ENCODE data around the gene GRIK2. TPM values are rescaled to one million over a fixed set of nuclear protein-coding genes. Genes with fewer than 3 reads are reported as not detected.

GRIK2 gene
- total RNA-seq, 1 donor from 2014 or later, result not detected

- intact Hi-C loops (cut with micrococcal nuclease), result no loop called here
- H3K9me3 Mint-ChIP-seq, result no peaks in the 10 kb centered on the region
- H3K36me3 Mint-ChIP-seq (ENCODE audit: low read depth), result no peaks in the 10 kb centered on the region
- H3K27me3 Mint-ChIP-seq (ENCODE audit: low read depth), result no peaks in the 10 kb centered on the region
- no peaks in the 10 kb centered on the region for H3K4me1 Mint-ChIP-seq (ENCODE audit: low read depth)
- H3K27ac Mint-ChIP-seq, result no peak overlapping the region
- DNase-seq (ENCODE audit: low spot score), result no peak
- H3K4me3 Mint-ChIP-seq (ENCODE audit: low read depth), result no peak overlapping the region
These were observed 295.6 kb downstream of the GRIK2 start for GRCh38 chr6:101689156-101689555.

GRCh38 chr6:101689695-101690094 lies 296.2 kb downstream of the GRIK2 start:
- Mint-ChIP-seq H3K9me3 (no peaks in the 10 kb centered on the region), H3K27me3 (ENCODE audit: low read depth) (no peaks in the 10 kb centered on the region), H3K27ac (no peak overlapping the region), H3K36me3 (ENCODE audit: low read depth) (no peaks in the 10 kb centered on the region), H3K4me1 (ENCODE audit: low read depth) (no peaks in the 10 kb centered on the region), H3K4me3 (ENCODE audit: low read depth) (no peak overlapping the region)
- DNase-seq (ENCODE audit: low spot score), result no peak
- intact Hi-C loops (cut with micrococcal nuclease), result no loop called here

- no peak for DNase-seq (ENCODE audit: low spot score)
- Mint-ChIP-seq H3K36me3 (ENCODE audit: low read depth) (no peaks in the 10 kb centered on the region), H3K4me3 (ENCODE audit: low read depth) (no peak overlapping the region), H3K4me1 (ENCODE audit: low read depth) (no peaks in the 10 kb centered on the region), H3K9me3 (no peaks in the 10 kb centered on the region), H3K27me3 (ENCODE audit: low read depth) (no peaks in the 10 kb centered on the region), H3K27ac (no peak overlapping the region)
- intact Hi-C loops (cut with micrococcal nuclease), result no loop called here
These were observed 307.1 kb downstream of the GRIK2 start for GRCh38 chr6:101700655-101701054.

- Mint-ChIP-seq H3K36me3 (ENCODE audit: low read depth) (no peaks in the 10 kb centered on the region), H3K27ac (no peak overlapping the region), H3K4me1 (ENCODE audit: low read depth) (no peaks in the 10 kb centered on the region), H3K27me3 (ENCODE audit: low read depth) (no peaks in the 10 kb centered on the region), H3K9me3 (no peaks in the 10 kb centered on the region), H3K4me3 (ENCODE audit: low read depth) (no peak overlapping the region)
- intact Hi-C loops (cut with micrococcal nuclease), result no loop called here
- DNase-seq (ENCODE audit: low spot score), result no peak
These were observed 309.8 kb downstream of the GRIK2 start for GRCh38 chr6:101703311-101703710.

GRCh38 chr6:101705866-101706265 lies 312.4 kb downstream of the GRIK2 start:
- Mint-ChIP-seq H3K27me3 (ENCODE audit: low read depth) (no peaks in the 10 kb centered on the region), H3K9me3 (no peaks in the 10 kb centered on the region), H3K36me3 (ENCODE audit: low read depth) (no peaks in the 10 kb centered on the region), H3K4me1 (ENCODE audit: low read depth) (no peaks in the 10 kb centered on the region), H3K4me3 (ENCODE audit: low read depth) (no peak overlapping the region), H3K27ac (no peak overlapping the region)
- no peak for DNase-seq (ENCODE audit: low spot score)
- intact Hi-C loops (cut with micrococcal nuclease), result no loop called here

GRCh38 chr6:101706576-101706975 lies 313.1 kb downstream of the GRIK2 start:
- Mint-ChIP-seq H3K36me3 (ENCODE audit: low read depth) (no peaks in the 10 kb centered on the region), H3K27ac (no peak overlapping the region)

GRCh38 chr6:101711518-101711917 lies 318.0 kb downstream of the GRIK2 start:
- intact Hi-C loops (cut with micrococcal nuclease), result no loop called here
- Mint-ChIP-seq H3K27ac (no peak overlapping the region), H3K4me3 (ENCODE audit: low read depth) (no peak overlapping the region)

More at GRCh38 chr6:101706576-101706975, 313.1 kb downstream of the GRIK2 start:
- DNase-seq (ENCODE audit: low spot score), result no peak
- H3K9me3 Mint-ChIP-seq, result no peaks in the 10 kb centered on the region
- H3K4me1 Mint-ChIP-seq (ENCODE audit: low read depth), result no peaks in the 10 kb centered on the region
- no peaks in the 10 kb centered on the region for H3K27me3 Mint-ChIP-seq (ENCODE audit: low read depth)
- intact Hi-C loops (cut with micrococcal nuclease), result no loop called here
- H3K4me3 Mint-ChIP-seq (ENCODE audit: low read depth), result no peak overlapping the region

GRCh38 chr6:101716387-101716786 lies 322.9 kb downstream of the GRIK2 start:
- no peak for DNase-seq (ENCODE audit: low spot score)

More at GRCh38 chr6:101711518-101711917, 318.0 kb downstream of the GRIK2 start:
- no peak for DNase-seq (ENCODE audit: low spot score)
- no peaks in the 10 kb centered on the region for H3K27me3 Mint-ChIP-seq (ENCODE audit: low read depth)
- no peaks in the 10 kb centered on the region for H3K36me3 Mint-ChIP-seq (ENCODE audit: low read depth)
- H3K9me3 Mint-ChIP-seq, result no peaks in the 10 kb centered on the region
- H3K4me1 Mint-ChIP-seq (ENCODE audit: low read depth), result no peaks in the 10 kb centered on the region

GRCh38 chr6:101716810-101717209 lies 323.3 kb downstream of the GRIK2 start:
- no peaks in the 10 kb centered on the region for H3K4me1 Mint-ChIP-seq (ENCODE audit: low read depth)
- H3K36me3 Mint-ChIP-seq (ENCODE audit: low read depth), result no peaks in the 10 kb centered on the region
- no peaks in the 10 kb centered on the region for H3K9me3 Mint-ChIP-seq
- DNase-seq (ENCODE audit: low spot score), result no peak
- intact Hi-C loops (cut with micrococcal nuclease), result no loop called here
- H3K27ac Mint-ChIP-seq, result no peak overlapping the region
- no peaks in the 10 kb centered on the region for H3K27me3 Mint-ChIP-seq (ENCODE audit: low read depth)
- H3K4me3 Mint-ChIP-seq (ENCODE audit: low read depth), result no peak overlapping the region

More at GRCh38 chr6:101716387-101716786, 322.9 kb downstream of the GRIK2 start:
- intact Hi-C loops (cut with micrococcal nuclease), result no loop called here
- H3K4me3 Mint-ChIP-seq (ENCODE audit: low read depth), result no peak overlapping the region
- H3K36me3 Mint-ChIP-seq (ENCODE audit: low read depth), result no peaks in the 10 kb centered on the region
- no peaks in the 10 kb centered on the region for H3K27me3 Mint-ChIP-seq (ENCODE audit: low read depth)
- H3K4me1 Mint-ChIP-seq (ENCODE audit: low read depth), result no peaks in the 10 kb centered on the region
- H3K27ac Mint-ChIP-seq, result no peak overlapping the region
- H3K9me3 Mint-ChIP-seq, result no peaks in the 10 kb centered on the region

GRCh38 chr6:101719521-101719920 lies 326.0 kb downstream of the GRIK2 start:
- Mint-ChIP-seq H3K36me3 (ENCODE audit: low read depth) (no peaks in the 10 kb centered on the region), H3K4me3 (ENCODE audit: low read depth) (no peak overlapping the region), H3K4me1 (ENCODE audit: low read depth) (no peaks in the 10 kb centered on the region), H3K27ac (no peak overlapping the region), H3K27me3 (ENCODE audit: low read depth) (no peaks in the 10 kb centered on the region), H3K9me3 (no peaks in the 10 kb centered on the region)
- DNase-seq (ENCODE audit: low spot score), result no peak
- intact Hi-C loops (cut with micrococcal nuclease), result no loop called here

GRCh38 chr6:101722471-101722870 lies 329.0 kb downstream of the GRIK2 start:
- no peaks in the 10 kb centered on the region for H3K4me1 Mint-ChIP-seq (ENCODE audit: low read depth)
- intact Hi-C loops (cut with micrococcal nuclease), result no loop called here
- H3K36me3 Mint-ChIP-seq (ENCODE audit: low read depth), result no peaks in the 10 kb centered on the region
- DNase-seq (ENCODE audit: low spot score), result no peak
- no peaks in the 10 kb centered on the region for H3K27me3 Mint-ChIP-seq (ENCODE audit: low read depth)
- H3K4me3 Mint-ChIP-seq (ENCODE audit: low read depth), result no peak overlapping the region
- H3K9me3 Mint-ChIP-seq, result no peaks in the 10 kb centered on the region
- no peak overlapping the region for H3K27ac Mint-ChIP-seq

- no peak for DNase-seq (ENCODE audit: low spot score)
- no peak overlapping the region for H3K27ac Mint-ChIP-seq
- no peaks in the 10 kb centered on the region for H3K4me1 Mint-ChIP-seq (ENCODE audit: low read depth)
- H3K4me3 Mint-ChIP-seq (ENCODE audit: low read depth), result no peak overlapping the region
- no peaks in the 10 kb centered on the region for H3K27me3 Mint-ChIP-seq (ENCODE audit: low read depth)
- no peaks in the 10 kb centered on the region for H3K36me3 Mint-ChIP-seq (ENCODE audit: low read depth)
- intact Hi-C loops (cut with micrococcal nuclease), result no loop called here
- H3K9me3 Mint-ChIP-seq, result no peaks in the 10 kb centered on the region
These were observed 329.6 kb downstream of the GRIK2 start for GRCh38 chr6:101722991-101723579.

GRCh38 chr6:101728388-101728787 lies 334.9 kb downstream of the GRIK2 start:
- Mint-ChIP-seq H3K27ac (no peak overlapping the region), H3K9me3 (no peaks in the 10 kb centered on the region), H3K4me3 (ENCODE audit: low read depth) (no peak overlapping the region), H3K4me1 (ENCODE audit: low read depth) (peaks cover 5% of the 10 kb centered on the region), H3K27me3 (ENCODE audit: low read depth) (no peaks in the 10 kb centered on the region), H3K36me3 (ENCODE audit: low read depth) (no peaks in the 10 kb centered on the region)
- intact Hi-C loops (cut with micrococcal nuclease), result no loop called here
- DNase-seq (ENCODE audit: low spot score), result no peak

- no peaks in the 10 kb centered on the region for H3K36me3 Mint-ChIP-seq (ENCODE audit: low read depth)
- no peak for DNase-seq (ENCODE audit: low spot score)
- no peak overlapping the region for H3K4me3 Mint-ChIP-seq (ENCODE audit: low read depth)
- no peaks in the 10 kb centered on the region for H3K9me3 Mint-ChIP-seq
- H3K4me1 Mint-ChIP-seq (ENCODE audit: low read depth), result peaks cover 5% of the 10 kb centered on the region
- H3K27me3 Mint-ChIP-seq (ENCODE audit: low read depth), result no peaks in the 10 kb centered on the region
- intact Hi-C loops (cut with micrococcal nuclease), result no loop called here
- no peak overlapping the region for H3K27ac Mint-ChIP-seq
These were observed 335.4 kb downstream of the GRIK2 start for GRCh38 chr6:101728956-101729355.

Measured in activated T-helper 2 cell treated with anti-CD3 and anti-CD28 coated beads, Interferon-gamma antibody, Interleukin-2, Interleukin-4, amounts not matched to agents 10 μg/mL and 5 μg/mL and 100 μg/mL, durations not matched to agents 14 hours and 24 hours and 36 hours (primary cell).